ENCODE measurements around the gene PRKCB. TPM values are rescaled to one million over a fixed set of nuclear protein-coding genes. Genes with fewer than 3 reads are reported as not detected.
A peak's percentile ranks its signal among the peaks of the same experiment; 100 is the strongest.

PRKCB gene
- total RNA-seq, 2 experiments from 2014 or later, result 21.0 to 51.6 TPM

- H3K4me3 ChIP-seq (ENCODE audit: low read depth, low read length, poor library complexity, severe bottlenecking), result no peak overlapping the region
- H3K9me3 ChIP-seq (ENCODE audit: low read length), result no peaks in the 10 kb centered on the region
- TF ChIP-seq CTCF (conservative IDR thresholded peaks at IDR 0.05; ENCODE audit: low read length) (no peak), EZH2phosphoT487 (IDR thresholded peaks at IDR 0.05; ENCODE audit: borderline replicate concordance, low read depth, low read length) (no peak)
- no TSS peak for BruUV-seq (replicated peaks)
- H2AFZ ChIP-seq (ENCODE audit: low read length), result no peak overlapping the region
- ChIA-PET POLR2A (interaction anchor here (0.7 kb wide), 1 partner anchor 432 kb away, joined by 5 read pairs; no protein-coding TSS in a partner anchor), CTCF (ENCODE audit: unreplicated experiment) (no interaction called here)
- no peaks in the 10 kb centered on the region for H3K9me2 ChIP-seq (ENCODE audit: insufficient read depth, low read length)
- no peaks in the 10 kb centered on the region for H3K79me2 ChIP-seq (ENCODE audit: insufficient read depth, low read depth, low read length)
- no peaks in the 10 kb centered on the region for H3K36me3 ChIP-seq (ENCODE audit: insufficient read depth, low read length)
- H4K20me1 ChIP-seq (ENCODE audit: insufficient read depth, low read length), result no peaks in the 10 kb centered on the region
- intact Hi-C loops (cut with micrococcal nuclease; ENCODE audit: unreplicated experiment), result no loop called here
- DNase-seq (ENCODE audit: low spot score), result peak; percentile 19
- H3K27ac ChIP-seq (ENCODE audit: low read depth, low read length, poor library complexity, severe bottlenecking), result no peak overlapping the region
- no peak overlapping the region for H3K4me2 ChIP-seq (ENCODE audit: low read length)
- peaks cover 8% of the 10 kb centered on the region for H3K4me1 ChIP-seq (ENCODE audit: insufficient read depth, low read length, poor library complexity, severe bottlenecking)
These were observed 151.7 kb downstream of the PRKCB start for GRCh38 chr16:23987443-23987842.

- Histone ChIP-seq H3K9me3 (ENCODE audit: low read length) (no peaks in the 10 kb centered on the region), H3K9me2 (ENCODE audit: insufficient read depth, low read length) (no peaks in the 10 kb centered on the region), H3K4me1 (ENCODE audit: insufficient read depth, low read length, poor library complexity, severe bottlenecking) (peaks cover 8% of the 10 kb centered on the region), H2AFZ (ENCODE audit: low read length) (no peak overlapping the region), H3K79me2 (ENCODE audit: insufficient read depth, low read depth, low read length) (no peaks in the 10 kb centered on the region), H3K4me2 (ENCODE audit: low read length) (no peak overlapping the region), H3K36me3 (ENCODE audit: insufficient read depth, low read length) (no peaks in the 10 kb centered on the region), H4K20me1 (ENCODE audit: insufficient read depth, low read length) (no peaks in the 10 kb centered on the region), H3K27ac (ENCODE audit: low read depth, low read length, poor library complexity, severe bottlenecking) (no peak overlapping the region), H3K4me3 (ENCODE audit: low read depth, low read length, poor library complexity, severe bottlenecking) (no peak overlapping the region)
- intact Hi-C loops (cut with micrococcal nuclease; ENCODE audit: unreplicated experiment), result no loop called here
- POLR2A ChIA-PET, result interaction anchor here (0.6 kb wide), 1 partner anchor 318 kb away, joined by 4 read pairs; no protein-coding TSS in a partner anchor
- CTCF ChIA-PET (ENCODE audit: unreplicated experiment), result interaction anchor here (0.5 kb wide), 1 partner anchor 61 kb away, joined by 3 read pairs; no protein-coding TSS in a partner anchor
- TF ChIP-seq CTCF (conservative IDR thresholded peaks at IDR 0.05; ENCODE audit: low read length) (no peak), EZH2phosphoT487 (IDR thresholded peaks at IDR 0.05; ENCODE audit: borderline replicate concordance, low read depth, low read length) (no peak)
- no TSS peak for BruUV-seq (replicated peaks)
- no peak for DNase-seq (ENCODE audit: low spot score)
These were observed 154.7 kb downstream of the PRKCB start for GRCh38 chr16:23990507-23990906.

GRCh38 chr16:23991066-23991465 is 155.3 kb downstream of the PRKCB start:
- H3K4me1 ChIP-seq (ENCODE audit: insufficient read depth, low read length, poor library complexity, severe bottlenecking), result peaks cover 8% of the 10 kb centered on the region
- ChIA-PET POLR2A (interaction anchor here (0.6 kb wide), 1 partner anchor 318 kb away, joined by 4 read pairs; no protein-coding TSS in a partner anchor), CTCF (ENCODE audit: unreplicated experiment) (interaction anchor here (0.5 kb wide), 1 partner anchor 61 kb away, joined by 3 read pairs; no protein-coding TSS in a partner anchor)
- H3K4me2 ChIP-seq (ENCODE audit: low read length), result no peak overlapping the region
- no peak for TF ChIP-seq EZH2phosphoT487 (IDR thresholded peaks at IDR 0.05; ENCODE audit: borderline replicate concordance, low read depth, low read length)
- TF ChIP-seq CTCF (conservative IDR thresholded peaks at IDR 0.05; ENCODE audit: low read length), result no peak
- BruUV-seq (replicated peaks), result no TSS peak
- H3K9me2 ChIP-seq (ENCODE audit: insufficient read depth, low read length), result no peaks in the 10 kb centered on the region
- no peak overlapping the region for H3K27ac ChIP-seq (ENCODE audit: low read depth, low read length, poor library complexity, severe bottlenecking)
- no peaks in the 10 kb centered on the region for H3K36me3 ChIP-seq (ENCODE audit: insufficient read depth, low read length)
- intact Hi-C loops (cut with micrococcal nuclease; ENCODE audit: unreplicated experiment), result no loop called here
- no peak overlapping the region for H3K4me3 ChIP-seq (ENCODE audit: low read depth, low read length, poor library complexity, severe bottlenecking)
- H3K79me2 ChIP-seq (ENCODE audit: insufficient read depth, low read depth, low read length), result no peaks in the 10 kb centered on the region
- H3K9me3 ChIP-seq (ENCODE audit: low read length), result no peaks in the 10 kb centered on the region
- no peak for DNase-seq (ENCODE audit: low spot score)
- no peak overlapping the region for H2AFZ ChIP-seq (ENCODE audit: low read length)
- H4K20me1 ChIP-seq (ENCODE audit: insufficient read depth, low read length), result no peaks in the 10 kb centered on the region

All from OCI-LY7 (cell line).